ENCODE measurements around the gene ADRA2B. TPM values are rescaled to one million over a fixed set of nuclear protein-coding genes. Genes with fewer than 3 reads are reported as not detected.

Gene ADRA2B
- total RNA-seq, 1 experiment from 2014 or later, result 2.7 TPM

DNA sequence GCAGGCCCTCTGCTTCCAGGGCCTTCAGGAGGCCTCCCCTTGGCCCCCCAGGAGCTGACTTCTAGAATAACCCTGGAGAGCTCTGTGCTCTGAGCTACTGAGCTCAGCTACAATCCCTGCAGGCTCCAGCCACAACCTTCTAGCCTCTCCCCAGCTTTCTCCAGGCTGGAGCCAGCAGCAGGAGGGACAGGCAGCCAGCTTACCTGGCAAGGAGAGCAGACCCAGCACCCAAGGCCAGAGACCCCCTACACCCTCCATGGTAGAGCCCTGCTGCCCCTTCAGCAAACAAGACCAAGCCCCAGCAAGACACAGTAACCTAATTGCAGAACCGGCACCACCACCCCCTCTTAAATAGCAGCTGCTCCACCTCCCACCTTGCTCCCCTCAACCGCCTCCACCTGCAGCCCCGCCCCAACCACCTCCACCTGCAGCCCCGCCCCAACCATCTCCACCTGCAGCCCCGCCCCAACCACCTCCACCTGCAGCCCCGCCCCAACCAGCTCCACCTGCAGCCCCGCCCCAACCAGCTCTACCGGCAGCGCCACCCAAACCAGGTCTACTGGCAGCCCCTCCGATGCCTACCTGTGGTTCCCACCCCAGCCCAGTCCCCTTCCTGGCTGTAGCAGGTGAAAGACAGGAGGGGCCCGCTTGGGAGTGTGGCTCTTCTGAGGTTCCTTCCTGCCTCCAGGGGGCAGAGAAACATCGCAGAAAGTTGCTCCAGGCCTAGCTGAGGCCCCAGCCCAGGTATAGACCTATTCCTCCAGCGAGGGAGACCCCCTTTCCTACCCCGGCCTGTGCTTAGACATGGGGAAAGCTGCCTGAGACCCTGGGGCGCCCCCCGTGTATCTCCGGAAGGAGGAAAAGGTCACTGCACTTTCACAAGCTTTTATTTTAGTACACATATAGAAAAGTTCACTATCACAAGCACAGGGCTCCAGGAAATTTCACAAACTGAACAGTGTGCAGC is 22.1 kb upstream of the ADRA2B start, which contains the start of gene ASTL:
Gene ASTL (minus strand): TSS at position 324 of the 967 bp plus-strand sequence. CDS start 66 bp downstream, at position 258.
- Mint-ChIP-seq H3K36me3 (ENCODE audit: insufficient read depth in 1 of 3, low read depth in 3 of 3) (peaks cover 0 to 7% (median 0%) of the 10 kb centered on the region in 3 experiments; a peak in 2 of 7 replicates), H3K27ac (peak within 1 kb of the TSS in 1 of 3 experiments; percentile 75; a peak in 2 of 7 replicates), H3K27me3 (ENCODE audit: low read depth) (peaks cover 15% of the 10 kb centered on the region)

More for the DNA sequence above, 22.1 kb upstream of the ADRA2B start, which contains the start of gene ASTL:
- H3K79me1 ChIP-seq (ENCODE audit: insufficient read depth, low read depth, low read length, poor library complexity, severe bottlenecking), result no peaks in the 10 kb centered on the region
- DNase-seq, result peak; percentile 98
- H4K8ac ChIP-seq (replicated peaks; ENCODE audit: insufficient read length, low read depth, low read length), result no peak within 1 kb of the TSS
- H2BK120ac ChIP-seq (ENCODE audit: low read depth, low read length, poor library complexity, severe bottlenecking), result no peak within 1 kb of the TSS
- no peaks in the 10 kb centered on the region for H3K27me3 ChIP-seq (ENCODE audit: insufficient read depth, low read length)
- H4K91ac ChIP-seq (ENCODE audit: insufficient read length, low read depth, low read length), result no peak within 1 kb of the TSS
- H4K5ac ChIP-seq (ENCODE audit: insufficient read length, low read depth, low read length), result no peak within 1 kb of the TSS
- Mint-ChIP-seq H3K4me3 (no peak within 1 kb of the TSS; a peak in 1 of 5 replicates), H3K9me3 (no peaks in the 10 kb centered on the region), H3K4me1 (peaks cover 12 to 14% of the 10 kb centered on the region in 2 experiments)
- H3K79me2 ChIP-seq (ENCODE audit: insufficient read depth, low read length), result no peaks in the 10 kb centered on the region
- H3K23ac ChIP-seq (ENCODE audit: insufficient read length, low read depth, low read length), result no peak within 1 kb of the TSS
- no peak within 1 kb of the TSS for H2BK20ac ChIP-seq (ENCODE audit: low read depth, low read length, poor library complexity, severe bottlenecking)
- no peak within 1 kb of the TSS for H3K27ac ChIP-seq (ENCODE audit: insufficient read length, low read depth, low read length)
- peak within 1 kb of the TSS; percentile 4 for H3K4me2 ChIP-seq (ENCODE audit: insufficient read depth, insufficient read length, low read length)
- no peak within 1 kb of the TSS for H2BK15ac ChIP-seq (ENCODE audit: low read depth, low read length)
- H2AFZ ChIP-seq (ENCODE audit: low read length), result no peak within 1 kb of the TSS
- no peak within 1 kb of the TSS for H3K18ac ChIP-seq (ENCODE audit: insufficient read length, low read depth, low read length)
- H2BK5ac ChIP-seq (ENCODE audit: insufficient read length, low read length), result no peak within 1 kb of the TSS
- no peak within 1 kb of the TSS for H3K14ac ChIP-seq (ENCODE audit: insufficient read depth, low read length)
- no peaks in the 10 kb centered on the region for H3K23me2 ChIP-seq (ENCODE audit: insufficient read length, low read depth, low read length, poor library complexity, severe bottlenecking)
- TF ChIP-seq, protein P1, sequence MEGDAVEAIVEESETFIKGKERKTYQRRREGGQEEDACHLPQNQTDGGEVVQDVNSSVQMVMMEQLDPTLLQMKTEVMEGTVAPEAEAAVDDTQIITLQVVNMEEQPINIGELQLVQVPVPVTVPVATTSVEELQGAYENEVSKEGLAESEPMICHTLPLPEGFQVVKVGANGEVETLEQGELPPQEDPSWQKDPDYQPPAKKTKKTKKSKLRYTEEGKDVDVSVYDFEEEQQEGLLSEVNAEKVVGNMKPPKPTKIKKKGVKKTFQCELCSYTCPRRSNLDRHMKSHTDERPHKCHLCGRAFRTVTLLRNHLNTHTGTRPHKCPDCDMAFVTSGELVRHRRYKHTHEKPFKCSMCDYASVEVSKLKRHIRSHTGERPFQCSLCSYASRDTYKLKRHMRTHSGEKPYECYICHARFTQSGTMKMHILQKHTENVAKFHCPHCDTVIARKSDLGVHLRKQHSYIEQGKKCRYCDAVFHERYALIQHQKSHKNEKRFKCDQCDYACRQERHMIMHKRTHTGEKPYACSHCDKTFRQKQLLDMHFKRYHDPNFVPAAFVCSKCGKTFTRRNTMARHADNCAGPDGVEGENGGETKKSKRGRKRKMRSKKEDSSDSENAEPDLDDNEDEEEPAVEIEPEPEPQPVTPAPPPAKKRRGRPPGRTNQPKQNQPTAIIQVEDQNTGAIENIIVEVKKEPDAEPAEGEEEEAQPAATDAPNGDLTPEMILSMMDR (conservative IDR thresholded peaks at IDR 0.05), result peak; percentile 70
- no peaks in the 10 kb centered on the region for H3K4me1 ChIP-seq (ENCODE audit: insufficient read depth, low read length)
- no CpG with 5 or more reads among the region's 17 CpGs for WGBS (ENCODE audit: extremely low coverage, insufficient read length, low lambda C conversion rate)
- H3T11ph ChIP-seq (ENCODE audit: low read length), result no peak within 1 kb of the TSS
- H3K9ac ChIP-seq (ENCODE audit: extremely low read depth, insufficient read length, low read length), result no peak within 1 kb of the TSS
- no peak within 1 kb of the TSS for H3K56ac ChIP-seq (ENCODE audit: insufficient read length, low read depth, low read length)
- no peak within 1 kb of the TSS for H3K4ac ChIP-seq (ENCODE audit: low read depth, low read length)
- H2BK12ac ChIP-seq (ENCODE audit: insufficient read length, low read depth, low read length), result no peak within 1 kb of the TSS
- H2AK5ac ChIP-seq (ENCODE audit: insufficient read length, low read length), result no peak within 1 kb of the TSS
- H4K20me1 ChIP-seq (ENCODE audit: control insufficient read depth, insufficient read depth, insufficient read length), result no peaks in the 10 kb centered on the region
- no peaks in the 10 kb centered on the region for H3K9me3 ChIP-seq (ENCODE audit: control insufficient read depth, low read depth, low read length)

All from H9 (cell line).